HG03039 (cell line): ENCODE results near the gene HAP1.

Experiments
- ATAC-seq: cut with Tn5 transposase; IDR thresholded peaks from one replicate; pipeline ENCODE4 v1.9.1; 2021; ENCODE audit warnings: mild to moderate bottlenecking, moderate library complexity; ENCODE audit not compliant: unreplicated experiment

The HAP1 gene

GRCh38 chr17:41766135-41766534, 31.7 kb upstream of the HAP1 start:
- no peak for ATAC-seq

- ATAC-seq, result no peak
Measured at GRCh38 chr17:41763327-41763726, 28.9 kb upstream of the HAP1 start.

GRCh38 chr17:41762841-41763240, 28.4 kb upstream of the HAP1 start:
- no peak for ATAC-seq

- no peak for ATAC-seq
Measured at GRCh38 chr17:41762391-41762790, 27.9 kb upstream of the HAP1 start.

- ATAC-seq, result no peak
Measured at GRCh38 chr17:41760878-41761277, 26.4 kb upstream of the HAP1 start.

- ATAC-seq, result no peak
Measured at GRCh38 chr17:41758601-41759000, 24.2 kb upstream of the HAP1 start.

GRCh38 chr17:41754066-41754465, 19.6 kb upstream of the HAP1 start:
- ATAC-seq, result no peak

- no peak for ATAC-seq
Measured at GRCh38 chr17:41751288-41751687, 16.8 kb upstream of the HAP1 start.

GRCh38 chr17:41750862-41751261, 16.4 kb upstream of the HAP1 start:
- no peak for ATAC-seq

GRCh38 chr17:41748275-41748674, 13.8 kb upstream of the HAP1 start:
- no peak for ATAC-seq

- no peak for ATAC-seq
Measured at GRCh38 chr17:41741709-41742108, 7.3 kb upstream of the HAP1 start.

GRCh38 chr17:41740506-41740905, 6.1 kb upstream of the HAP1 start:
- ATAC-seq, result no peak

- no peak for ATAC-seq
Measured at GRCh38 chr17:41739661-41740352, 5.4 kb upstream of the HAP1 start.

GRCh38 chr17:41738801-41739112, 4.3 kb upstream of the HAP1 start:
- no peak for ATAC-seq

- peak; percentile 74 for ATAC-seq
Measured at GRCh38 chr17:41738077-41738800, 3.8 kb upstream of the HAP1 start.

GRCh38 chr17:41737680-41738023, 3.2 kb upstream of the HAP1 start:
- no peak for ATAC-seq

- no peak for ATAC-seq
Measured at GRCh38 chr17:41736983-41737679, 2.7 kb upstream of the HAP1 start.

- ATAC-seq, result no peak
Measured at GRCh38 chr17:41735744-41736143, 1.3 kb upstream of the HAP1 start.

GRCh38 chr17:41734949-41735313, 488 bp upstream of the HAP1 start:
- ATAC-seq, result no peak

- ATAC-seq, result no peak
Measured at GRCh38 chr17:41733348-41734138, 900 bp downstream of the HAP1 start.

GRCh38 chr17:41731836-41732235, 2.6 kb downstream of the HAP1 start:
- no peak for ATAC-seq

- ATAC-seq, result no peak
Measured at GRCh38 chr17:41730479-41730878, 4.0 kb downstream of the HAP1 start.
